Upper lobe of right lung (tissue), 1 donor: ENCODE data around the gene RETREG1. TPM values are rescaled to one million over a fixed set of nuclear protein-coding genes. Genes with fewer than 3 reads are reported as not detected.

Experiments
- ATAC-seq: fragments of 200-7000 bp; cut with Tn5 transposase; one replicate; pipeline ENCODE4 v1.9.1; 2020; ENCODE audit warnings: mild to moderate bottlenecking, moderate library complexity
- DNase-seq: peaks from one replicate; pipeline ENCODE4 v3.0.0-alpha.2; 2020
- H3K27ac ChIP-seq: fragments of 200-600 bp; one replicate; pipeline ENCODE4 v1.8.0; 2022
- H3K27me3 ChIP-seq: fragments of 200-600 bp; one replicate; pipeline ENCODE4 v1.8.0; 2022; ENCODE audit warnings: mild to moderate bottlenecking
- H3K36me3 ChIP-seq: fragments of 200-600 bp; one replicate; pipeline ENCODE4 v1.8.0; 2022
- H3K4me1 ChIP-seq: fragments of 200-600 bp; one replicate; pipeline ENCODE4 v1.8.0; 2022
- H3K4me3 ChIP-seq: fragments of 200-600 bp; one replicate; pipeline ENCODE4 v1.8.0; 2022; ENCODE audit warnings: mild to moderate bottlenecking
- H3K9me3 ChIP-seq: fragments of 200-600 bp; one replicate; pipeline ENCODE4 v1.8.0; 2022
- CTCF ChIP-seq: fragments of 200-600 bp; IDR thresholded peaks from one replicate; pipeline ENCODE4 v1.8.0; 2022; ENCODE audit warnings: antibody characterized with exemption
- intact Hi-C: fragments of 100-400 bp; cut with DNase I; formaldehyde crosslinking; loops from one replicate; pipeline ENCODE4 v1.11.0; 2022
- total RNA-seq: library from RNA; stranded (reverse); fragmentation: NEBNext Ultra II Directional; extraction: Animal tissue kit (Norgen Biotek cat#: 25700); gene quantifications from one replicate; pipeline ENCODE4 v1.2.1, GENCODE V29; 2021
- donor health status: DM: no; HTN: yes; CAD: no; lungs with severe emphysema.

RETREG1 gene
- total RNA-seq, 1 donor from 2014 or later = 22.8 TPM

GRCh38 chr5:16529306-16529705 lies 87.5 kb downstream of the RETREG1 start:
- no peaks in the 10 kb centered on the region for H3K9me3 ChIP-seq
- intact Hi-C loops = no loop called here
- H3K27me3 ChIP-seq = no peaks in the 10 kb centered on the region
- no peak overlapping the region for H3K4me3 ChIP-seq
- ATAC-seq (no peak), DNase-seq (no peak)
- H3K36me3 ChIP-seq = no peaks in the 10 kb centered on the region
- no peak for TF ChIP-seq CTCF
- H3K27ac ChIP-seq = no peak overlapping the region
- H3K4me1 ChIP-seq = no peaks in the 10 kb centered on the region

GRCh38 chr5:16528382-16529110 lies 88.3 kb downstream of the RETREG1 start:
- Histone ChIP-seq H3K36me3 (no peaks in the 10 kb centered on the region), H3K9me3 (no peaks in the 10 kb centered on the region), H3K4me1 (no peaks in the 10 kb centered on the region), H3K27ac (no peak overlapping the region), H3K4me3 (no peak overlapping the region), H3K27me3 (no peaks in the 10 kb centered on the region)
- TF ChIP-seq CTCF = no peak
- intact Hi-C loops = no loop called here
- ATAC-seq = no peak
- DNase-seq = no peak

- H3K4me3 ChIP-seq = no peak overlapping the region
- TF ChIP-seq CTCF = no peak
Observed at GRCh38 chr5:16525651-16526050, 91.1 kb downstream of the RETREG1 start.

GRCh38 chr5:16524286-16524685 lies 92.5 kb downstream of the RETREG1 start:
- no peaks in the 10 kb centered on the region for H3K36me3 ChIP-seq
- H3K27ac ChIP-seq = no peak overlapping the region
- DNase-seq (no peak), ATAC-seq (no peak)
- H3K4me3 ChIP-seq = no peak overlapping the region
- intact Hi-C loops = no loop called here
- no peaks in the 10 kb centered on the region for H3K27me3 ChIP-seq
- TF ChIP-seq CTCF = no peak
- H3K9me3 ChIP-seq = no peaks in the 10 kb centered on the region
- no peaks in the 10 kb centered on the region for H3K4me1 ChIP-seq

More at GRCh38 chr5:16525651-16526050, 91.1 kb downstream of the RETREG1 start:
- Histone ChIP-seq H3K9me3 (no peaks in the 10 kb centered on the region), H3K4me1 (no peaks in the 10 kb centered on the region), H3K36me3 (no peaks in the 10 kb centered on the region), H3K27me3 (no peaks in the 10 kb centered on the region), H3K27ac (no peak overlapping the region)
- intact Hi-C loops = no loop called here
- ATAC-seq = no peak
- no peak for DNase-seq

GRCh38 chr5:16521521-16522483 lies 95.0 kb downstream of the RETREG1 start:
- no peak overlapping the region for H3K4me3 ChIP-seq
- intact Hi-C loops = no loop called here
- H3K36me3 ChIP-seq = no peaks in the 10 kb centered on the region
- H3K9me3 ChIP-seq = no peaks in the 10 kb centered on the region
- ATAC-seq (no peak), DNase-seq (no peak)
- H3K27me3 ChIP-seq = no peaks in the 10 kb centered on the region
- H3K4me1 ChIP-seq = no peaks in the 10 kb centered on the region
- no peak for TF ChIP-seq CTCF
- H3K27ac ChIP-seq = no peak overlapping the region
